ENCODE data around the gene PITRM1.

DNA sequence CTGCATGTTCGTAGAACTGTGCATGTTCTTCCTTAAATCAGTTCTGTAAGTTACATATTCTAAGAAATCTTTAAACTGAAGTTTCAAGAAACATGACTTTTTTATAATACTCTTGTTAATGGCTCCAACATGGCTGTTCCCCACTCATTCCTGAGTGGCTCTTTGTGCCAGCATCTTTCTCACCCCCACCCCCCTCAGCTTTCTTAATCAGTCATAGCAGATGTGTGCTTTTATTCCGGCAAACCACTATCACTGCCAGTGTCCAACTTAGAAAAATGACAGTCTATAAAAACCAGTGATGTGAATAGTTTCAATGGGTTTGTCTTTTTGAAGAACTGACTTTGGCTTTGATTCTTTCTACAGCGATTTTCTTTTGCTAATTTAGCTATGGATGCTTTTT, 37.6 kb downstream of the PITRM1 start:
- TF ChIP-seq POLR2A (IDR thresholded peaks at IDR 0.05) (no peak), POLR2AphosphoS5 (IDR thresholded peaks at IDR 0.05) (no peak)
- TF ChIP-seq, protein P1, sequence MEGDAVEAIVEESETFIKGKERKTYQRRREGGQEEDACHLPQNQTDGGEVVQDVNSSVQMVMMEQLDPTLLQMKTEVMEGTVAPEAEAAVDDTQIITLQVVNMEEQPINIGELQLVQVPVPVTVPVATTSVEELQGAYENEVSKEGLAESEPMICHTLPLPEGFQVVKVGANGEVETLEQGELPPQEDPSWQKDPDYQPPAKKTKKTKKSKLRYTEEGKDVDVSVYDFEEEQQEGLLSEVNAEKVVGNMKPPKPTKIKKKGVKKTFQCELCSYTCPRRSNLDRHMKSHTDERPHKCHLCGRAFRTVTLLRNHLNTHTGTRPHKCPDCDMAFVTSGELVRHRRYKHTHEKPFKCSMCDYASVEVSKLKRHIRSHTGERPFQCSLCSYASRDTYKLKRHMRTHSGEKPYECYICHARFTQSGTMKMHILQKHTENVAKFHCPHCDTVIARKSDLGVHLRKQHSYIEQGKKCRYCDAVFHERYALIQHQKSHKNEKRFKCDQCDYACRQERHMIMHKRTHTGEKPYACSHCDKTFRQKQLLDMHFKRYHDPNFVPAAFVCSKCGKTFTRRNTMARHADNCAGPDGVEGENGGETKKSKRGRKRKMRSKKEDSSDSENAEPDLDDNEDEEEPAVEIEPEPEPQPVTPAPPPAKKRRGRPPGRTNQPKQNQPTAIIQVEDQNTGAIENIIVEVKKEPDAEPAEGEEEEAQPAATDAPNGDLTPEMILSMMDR (IDR thresholded peaks at IDR 0.05), result no peak

Data from upper lobe of left lung (tissue), 4 donors.